GM20000 (cell line): Measurements from ENCODE around the gene MEIS3.
"Not testable (repeated sequence)": the region's sequence is repeated elsewhere in the genome, so short reads cannot be mapped to it uniquely, and the experiment has no call there.

Experiments
- DNase-seq: peaks from one replicate; pipeline ENCODE4 v3.0.0; 2012; ENCODE audit warnings: low spot score
- TF ChIP-seq, protein P1 (sequence below): IDR thresholded peaks from 2 replicates; pipeline ENCODE4 v1.5.1; 2012; ENCODE audit warnings: mild to moderate bottlenecking, control low read depth; ENCODE audit errors: extremely low read depth, missing control alignments

The MEIS3 gene

DNA sequence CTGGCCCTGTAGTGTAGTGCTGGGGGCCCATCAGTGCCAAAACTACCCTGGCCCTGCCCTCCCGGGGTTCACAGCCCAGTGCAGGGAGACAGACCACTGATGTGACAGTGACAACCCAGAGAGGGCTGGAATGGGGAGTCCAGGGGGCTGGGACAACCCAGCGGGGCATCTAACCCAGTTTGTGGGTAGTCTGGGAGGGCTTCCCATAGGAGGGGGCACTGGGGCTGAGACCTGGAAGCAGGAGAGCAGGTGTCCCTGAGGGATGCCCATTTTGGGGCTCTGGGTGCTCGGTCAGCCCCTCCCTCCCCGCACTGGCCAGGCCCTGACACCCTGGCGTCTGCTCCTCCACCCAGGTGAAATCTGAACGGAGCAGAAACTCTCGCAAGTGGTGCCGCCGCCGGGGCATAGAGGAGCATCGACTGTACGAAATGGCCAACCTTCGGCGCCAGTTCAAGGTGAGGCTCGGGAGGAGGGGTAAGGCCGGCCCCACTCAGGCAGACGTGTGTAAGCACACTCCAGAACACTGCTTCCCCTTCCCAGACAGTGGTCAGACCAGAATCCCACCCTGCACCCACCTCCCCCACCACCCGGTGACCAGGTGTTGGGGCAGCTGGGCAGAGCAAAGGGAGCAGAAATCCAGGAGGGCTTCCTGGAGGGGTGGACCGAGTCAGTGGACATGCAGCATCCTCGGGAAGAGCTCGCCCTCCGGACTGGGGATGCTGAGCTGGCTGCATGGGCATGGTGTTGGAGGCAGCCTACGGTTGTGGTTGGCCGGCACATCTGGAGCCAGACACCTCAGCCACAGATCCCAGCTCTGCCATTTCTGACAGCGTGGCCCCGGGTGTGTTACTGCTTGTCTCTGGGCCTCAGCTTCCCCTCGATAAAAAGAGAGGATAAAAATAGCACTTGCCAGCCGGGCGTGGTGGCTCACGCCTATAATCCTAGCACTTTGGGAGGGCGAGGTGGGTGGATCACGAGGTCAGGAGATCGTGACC, 45.8 kb downstream of the MEIS3 start:
- TF ChIP-seq, protein P1, sequence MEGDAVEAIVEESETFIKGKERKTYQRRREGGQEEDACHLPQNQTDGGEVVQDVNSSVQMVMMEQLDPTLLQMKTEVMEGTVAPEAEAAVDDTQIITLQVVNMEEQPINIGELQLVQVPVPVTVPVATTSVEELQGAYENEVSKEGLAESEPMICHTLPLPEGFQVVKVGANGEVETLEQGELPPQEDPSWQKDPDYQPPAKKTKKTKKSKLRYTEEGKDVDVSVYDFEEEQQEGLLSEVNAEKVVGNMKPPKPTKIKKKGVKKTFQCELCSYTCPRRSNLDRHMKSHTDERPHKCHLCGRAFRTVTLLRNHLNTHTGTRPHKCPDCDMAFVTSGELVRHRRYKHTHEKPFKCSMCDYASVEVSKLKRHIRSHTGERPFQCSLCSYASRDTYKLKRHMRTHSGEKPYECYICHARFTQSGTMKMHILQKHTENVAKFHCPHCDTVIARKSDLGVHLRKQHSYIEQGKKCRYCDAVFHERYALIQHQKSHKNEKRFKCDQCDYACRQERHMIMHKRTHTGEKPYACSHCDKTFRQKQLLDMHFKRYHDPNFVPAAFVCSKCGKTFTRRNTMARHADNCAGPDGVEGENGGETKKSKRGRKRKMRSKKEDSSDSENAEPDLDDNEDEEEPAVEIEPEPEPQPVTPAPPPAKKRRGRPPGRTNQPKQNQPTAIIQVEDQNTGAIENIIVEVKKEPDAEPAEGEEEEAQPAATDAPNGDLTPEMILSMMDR = no peak
- no peak for DNase-seq

- TF ChIP-seq, protein P1 = no peak
Observed at GRCh38 chr19:47372603-47373002, 46.7 kb downstream of the MEIS3 start.

GRCh38 chr19:47371261-47371660, 48.1 kb downstream of the MEIS3 start:
- DNase-seq = no peak
- TF ChIP-seq, protein P1 = no peak

More at GRCh38 chr19:47372603-47373002, 46.7 kb downstream of the MEIS3 start:
- no peak for DNase-seq

GRCh38 chr19:47370045-47370611, 49.2 kb downstream of the MEIS3 start:
- TF ChIP-seq, protein P1 = no peak
- no peak for DNase-seq

DNA sequence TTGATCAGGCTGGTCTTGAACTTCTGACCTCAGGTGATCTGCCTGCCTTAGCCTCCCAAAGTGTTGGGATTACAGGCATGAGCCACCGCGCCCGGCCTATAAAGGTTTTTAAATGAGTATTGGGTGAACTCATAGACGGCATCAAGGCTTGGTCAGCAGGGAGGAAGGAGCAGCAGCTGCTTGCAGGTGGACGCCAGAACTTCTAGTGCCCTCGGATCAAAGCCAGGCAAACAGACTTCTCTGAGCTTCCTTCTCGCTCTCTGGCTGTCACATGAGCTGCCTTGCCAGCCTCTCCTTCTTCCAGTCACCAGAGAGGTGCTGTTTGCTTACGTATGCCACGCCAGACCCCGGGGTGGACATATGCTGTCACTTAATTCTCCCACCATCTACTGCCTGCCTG, 53.9 kb downstream of the MEIS3 start:
- not testable (repeated sequence) for DNase-seq

- no peak for DNase-seq
- TF ChIP-seq, protein P1 = no peak
Observed at GRCh38 chr19:47363758-47364531, 55.4 kb downstream of the MEIS3 start.

GRCh38 chr19:47362321-47362720, 57.0 kb downstream of the MEIS3 start:
- TF ChIP-seq, protein P1 = no peak
- no peak for DNase-seq
